NCI-H128 (cell line): ENCODE data around the gene WDR75.
"Not testable (repeated sequence)": the region's sequence is repeated elsewhere in the genome, so short reads cannot be mapped to it uniquely, and the experiment has no call there.

Experiments used
- DNase-seq: peaks from one replicate; lab custom pipeline; 2025; ENCODE audit not compliant: unreplicated experiment; lab: John Stamatoyannopoulos, UW

Gene WDR75

DNA sequence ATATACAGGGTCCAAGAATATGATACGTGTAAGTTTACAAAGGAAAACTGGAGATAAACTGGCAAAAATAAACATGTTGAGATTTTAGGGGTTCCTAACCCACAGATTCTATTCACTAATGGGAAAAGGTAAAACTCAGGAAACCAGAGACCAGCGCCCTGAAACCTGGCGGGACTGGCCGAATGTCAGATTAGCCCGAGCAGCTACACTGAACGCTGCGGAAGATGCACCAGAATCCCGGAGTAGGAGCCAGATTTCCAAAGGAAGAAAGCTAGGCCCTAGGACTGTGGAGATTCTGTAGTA is 679 bp upstream of the WDR75 start:
- DNase-seq: no peak

DNA sequence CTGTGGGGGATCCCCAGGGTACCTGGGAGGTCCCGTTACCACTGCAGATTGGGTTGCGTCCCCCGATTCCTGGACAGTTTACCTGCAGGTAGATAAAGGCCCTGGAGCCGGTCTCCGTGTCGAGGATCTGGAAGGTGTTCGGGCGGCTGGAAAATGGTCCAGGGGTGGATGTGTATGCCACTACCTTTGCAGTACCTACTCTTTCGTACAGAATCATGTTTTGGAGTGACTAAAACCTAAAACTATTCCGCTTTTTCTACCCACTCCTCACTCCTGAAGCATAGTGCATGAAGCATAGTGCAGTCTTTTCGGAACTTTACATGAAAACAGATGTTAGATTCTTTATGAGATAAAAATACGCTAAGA is 418 bp downstream of the WDR75 start:
- DNase-seq: no peak

DNA sequence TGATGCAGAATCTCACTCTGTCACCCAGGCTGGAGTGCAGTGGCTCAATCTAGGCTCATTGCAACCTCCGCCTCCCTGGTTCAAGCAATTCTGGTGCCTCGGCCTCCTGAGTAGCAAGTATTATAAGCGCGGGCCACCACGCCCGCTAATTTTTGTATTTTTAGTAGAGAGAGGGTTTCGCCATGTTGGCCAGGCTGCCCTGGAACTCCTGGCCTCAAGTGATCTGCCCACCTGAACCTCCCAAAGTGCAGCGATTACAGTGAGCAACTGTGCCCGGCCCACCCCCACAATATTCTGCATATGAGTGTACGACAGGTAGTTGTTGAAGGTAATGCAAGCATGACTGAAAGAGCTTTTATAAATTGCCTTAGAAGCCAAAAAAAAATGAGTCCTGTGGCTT is 1.2 kb downstream of the WDR75 start:
- no peak for DNase-seq

DNA sequence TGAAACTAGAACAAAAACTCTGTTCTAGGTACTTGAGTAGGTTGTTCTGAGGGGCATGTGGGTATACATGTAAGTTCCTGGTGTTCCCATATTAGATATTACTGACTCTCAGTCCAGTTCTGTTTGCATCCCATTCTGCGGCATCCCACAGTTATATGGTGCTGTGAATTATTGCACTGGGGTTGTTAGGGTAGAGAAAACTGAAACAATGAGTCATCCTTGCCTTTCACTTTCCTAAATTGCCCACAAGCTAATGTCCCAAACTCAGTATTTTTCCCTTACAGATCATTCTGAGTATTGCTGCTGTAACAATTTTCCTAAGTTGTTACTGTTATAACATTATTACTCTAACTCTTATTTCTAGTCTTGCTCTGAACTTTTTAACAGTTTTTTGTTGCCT is 3.0 kb downstream of the WDR75 start:
- DNase-seq: no peak

DNA sequence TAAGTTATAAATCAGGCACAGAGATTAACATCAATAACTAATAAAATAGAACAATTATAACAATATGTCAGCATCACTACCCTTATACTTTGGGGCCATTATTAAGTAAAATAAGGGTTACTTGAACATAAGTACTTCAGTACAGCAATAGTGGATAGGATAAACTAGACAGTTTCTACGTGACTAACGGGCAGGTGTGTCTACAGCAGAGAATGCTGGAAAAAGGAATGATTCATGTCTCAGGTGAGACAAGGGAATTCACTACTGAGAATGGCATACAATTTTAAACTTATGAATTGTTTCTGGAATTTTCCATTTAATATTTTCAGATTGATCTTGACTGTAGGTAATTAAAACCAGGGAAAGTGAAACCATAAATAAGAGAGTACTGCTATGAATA is 5.5 kb downstream of the WDR75 start:
- DNase-seq: no peak

DNA sequence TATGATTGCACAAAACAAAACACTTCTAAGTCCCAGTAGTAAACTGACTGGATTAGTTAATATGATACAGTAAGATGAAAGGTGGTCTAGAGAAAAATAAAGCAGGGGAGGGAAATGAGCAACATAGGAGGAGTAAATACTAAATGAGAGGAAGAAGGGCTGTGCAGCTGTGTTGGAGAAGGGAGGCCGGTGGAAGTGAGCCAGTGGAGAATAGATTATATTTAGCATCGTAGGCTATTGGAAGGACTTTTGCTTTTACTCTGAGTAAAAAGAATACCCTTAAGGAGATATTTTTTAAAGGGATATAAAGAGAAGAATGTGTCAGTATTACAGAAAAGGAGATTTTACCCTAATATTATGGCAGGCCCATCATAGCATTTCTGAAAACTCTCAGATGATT is 12.7 kb downstream of the WDR75 start:
- no peak for DNase-seq

DNA sequence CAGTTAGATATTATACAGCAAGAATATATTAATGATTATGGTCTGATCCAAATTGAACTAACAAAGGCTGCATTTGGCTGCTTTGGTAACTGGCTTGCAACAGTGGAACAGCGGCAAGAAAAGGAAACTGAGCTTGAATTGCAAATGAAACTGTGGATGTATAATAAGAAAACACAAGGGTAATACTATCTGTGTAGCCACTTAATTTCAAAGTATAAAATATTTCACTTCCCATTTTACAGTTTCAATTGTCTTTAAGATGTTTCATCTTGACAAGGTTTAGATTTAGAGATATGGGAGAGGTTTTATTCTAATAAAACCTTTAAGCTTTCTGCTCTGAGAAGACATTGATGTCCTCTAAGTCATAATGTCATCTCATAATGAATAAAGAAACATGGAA is 23.8 kb downstream of the WDR75 start:
- DNase-seq: no peak

DNA sequence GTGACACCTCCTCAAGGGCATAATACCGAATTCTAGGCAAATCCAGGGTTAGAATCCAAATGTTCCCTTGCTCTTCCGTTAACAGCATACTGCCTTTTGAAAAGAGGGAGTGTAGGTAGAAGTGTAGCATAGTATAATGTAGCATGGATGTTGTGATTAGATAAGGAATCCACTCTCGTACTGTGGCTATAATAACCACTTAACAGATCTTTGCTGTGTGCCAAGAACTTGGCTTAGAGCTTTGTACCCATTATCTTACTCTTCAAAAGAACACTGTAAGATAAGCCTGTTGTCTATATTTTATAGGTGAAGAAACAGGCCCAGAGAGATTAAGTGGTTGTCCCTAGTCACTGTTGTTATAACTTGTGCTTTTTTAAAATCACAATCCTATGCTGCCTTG is 24.2 kb downstream of the WDR75 start:
- no peak for DNase-seq

DNA sequence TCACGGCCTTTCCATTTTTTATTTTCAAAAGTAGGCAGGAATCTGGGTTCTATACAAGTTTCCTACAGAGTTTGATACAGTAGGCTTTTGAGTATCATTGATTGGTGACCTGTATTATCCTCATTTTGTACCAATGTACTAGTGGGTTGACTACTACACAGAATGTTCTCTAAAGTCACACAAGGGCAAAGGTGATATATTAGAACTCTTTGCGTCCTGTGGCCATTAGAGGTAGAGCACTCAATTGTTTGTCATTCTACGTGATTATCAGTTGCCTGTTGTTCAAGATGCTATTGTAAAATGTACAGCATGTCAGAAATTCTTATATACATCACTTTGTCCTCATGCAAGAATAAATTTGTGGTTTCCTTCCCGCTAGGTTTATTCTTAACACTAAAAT is 24.8 kb downstream of the WDR75 start:
- DNase-seq: no peak

DNA sequence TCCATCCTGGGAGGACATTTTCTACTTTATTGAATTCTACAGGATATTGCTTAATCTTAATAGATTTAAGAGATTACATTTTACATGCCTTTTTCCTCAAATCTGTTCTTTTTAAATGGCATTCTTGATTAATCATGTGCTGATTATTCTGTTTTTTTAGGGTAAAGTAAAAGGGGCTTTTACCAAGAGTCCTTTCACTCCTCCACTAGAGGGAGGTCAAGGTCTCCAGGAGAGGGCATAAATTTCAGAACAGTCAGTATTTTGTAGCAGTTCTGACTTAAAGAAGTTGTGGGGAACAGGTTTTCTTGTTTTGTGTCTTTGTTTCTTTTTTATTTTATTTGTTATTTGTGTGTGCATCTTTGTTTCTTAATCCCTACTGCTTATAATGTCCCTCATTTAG is 25.4 kb downstream of the WDR75 start:
- no peak for DNase-seq

DNA sequence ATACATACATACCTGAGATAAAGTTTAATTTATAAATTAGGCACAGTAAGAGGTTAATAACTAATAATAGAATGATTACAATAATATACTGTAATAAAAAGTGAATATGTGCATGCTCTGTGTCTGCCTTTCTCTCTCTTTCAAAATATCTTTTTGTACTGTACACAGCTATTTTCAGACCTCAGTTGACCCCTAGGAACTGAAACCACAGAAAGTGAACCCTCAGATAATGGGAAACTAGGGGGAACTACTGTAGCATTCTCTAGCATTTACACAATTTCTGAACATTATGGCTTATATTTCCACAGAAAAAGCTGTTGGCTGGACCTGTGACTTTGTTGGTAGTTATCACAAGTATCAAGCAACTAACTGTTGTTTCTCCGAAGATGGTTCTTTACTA is 25.9 kb downstream of the WDR75 start:
- no peak for DNase-seq

DNA sequence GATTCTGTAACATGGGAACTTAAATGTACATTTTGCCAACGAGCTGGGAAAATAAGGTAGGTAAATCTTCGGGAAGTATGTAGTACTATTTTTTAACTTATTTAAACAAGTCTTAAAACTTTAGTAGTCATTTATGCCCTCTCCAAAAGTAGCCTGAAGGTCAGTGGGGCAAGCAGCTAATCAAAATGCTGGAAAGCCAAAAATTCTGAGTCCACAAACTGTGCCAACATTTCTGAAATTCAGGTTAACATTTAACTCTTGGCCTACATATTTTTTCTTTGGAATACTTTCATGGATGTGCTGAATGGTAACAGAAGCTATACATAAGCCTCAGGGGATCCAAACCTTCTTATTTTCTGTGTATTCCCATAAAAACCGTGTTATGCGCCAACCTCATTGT is 26.3 kb downstream of the WDR75 start:
- no peak for DNase-seq

DNA sequence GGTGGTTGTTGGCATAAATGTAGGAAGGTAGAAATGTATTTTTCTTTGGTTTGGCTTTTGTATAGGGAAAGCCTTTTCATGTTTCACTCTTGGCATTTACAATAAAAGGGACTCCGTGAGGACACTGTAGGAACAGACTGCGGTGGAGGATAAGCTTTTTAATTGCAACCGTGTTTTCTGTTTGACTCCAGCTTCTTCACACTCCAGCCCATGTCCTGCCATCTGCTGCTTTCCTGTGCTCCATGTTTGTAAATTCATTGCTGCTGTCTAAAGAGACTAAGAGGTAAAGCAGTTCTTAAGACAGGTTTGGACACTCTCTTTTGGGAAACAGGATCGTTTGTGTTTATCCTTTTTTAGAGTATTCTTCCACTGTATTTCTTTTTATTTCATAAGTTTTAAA is 33.3 kb downstream of the WDR75 start:
- no peak for DNase-seq

DNA sequence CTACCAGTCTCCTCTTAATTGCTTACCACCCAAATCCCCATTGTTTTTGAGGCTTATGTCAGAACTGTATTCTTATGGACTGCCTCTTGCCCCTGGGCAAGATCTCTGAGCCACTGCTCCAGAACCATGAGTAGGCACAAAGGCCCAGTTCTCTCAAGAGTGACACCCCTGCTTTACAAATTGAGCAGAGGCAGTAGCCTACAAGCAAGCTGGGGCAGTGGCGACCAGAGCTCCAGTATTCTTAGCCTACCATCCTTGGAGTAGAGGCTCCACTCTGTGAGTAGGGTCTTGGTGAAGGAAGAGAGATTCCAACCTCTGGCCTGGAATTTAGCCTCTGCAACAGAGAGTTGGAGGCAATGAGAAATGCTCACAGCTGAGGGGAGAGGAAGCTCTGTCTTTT is 36.5 kb downstream of the WDR75 start:
- no peak for DNase-seq

DNA sequence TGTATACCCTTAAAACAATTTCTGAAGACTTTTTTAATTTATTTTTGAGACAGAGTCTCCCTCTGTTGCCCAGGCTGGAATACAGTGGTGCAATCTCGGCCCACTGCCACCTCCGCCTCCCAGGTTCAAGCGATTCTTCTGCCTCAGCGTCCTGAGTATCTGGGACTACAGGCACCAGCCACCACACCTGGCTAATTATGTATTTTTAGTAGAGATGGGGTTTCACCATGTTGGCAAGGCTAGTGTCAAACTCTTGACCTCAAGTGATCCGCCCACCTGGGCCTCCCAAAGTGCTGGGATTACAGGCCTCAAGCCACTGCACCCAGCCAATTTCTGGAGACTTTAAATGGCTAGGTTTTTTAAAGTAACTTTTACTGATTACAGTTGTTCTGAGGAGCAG is 37.0 kb downstream of the WDR75 start:
- not testable (repeated sequence) for DNase-seq

DNA sequence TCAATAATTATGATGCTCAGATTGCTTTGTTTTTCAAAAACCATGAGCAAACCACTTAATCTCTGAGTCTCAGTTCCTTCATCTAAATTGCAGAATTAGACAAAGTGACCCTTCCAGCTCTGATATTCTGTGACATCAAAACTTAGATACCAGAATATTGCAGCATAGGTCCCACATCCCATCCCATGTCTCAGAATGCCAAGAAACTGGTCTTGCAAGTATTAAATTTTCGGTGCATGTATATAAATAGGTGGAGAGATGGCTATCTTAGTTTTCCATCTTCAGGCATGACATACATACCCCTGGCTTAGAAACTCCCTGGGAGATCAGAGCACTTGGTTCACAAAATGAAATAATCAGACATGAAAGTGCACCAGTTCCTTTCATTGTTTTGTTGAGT is 39.8 kb downstream of the WDR75 start:
- DNase-seq: no peak

DNA sequence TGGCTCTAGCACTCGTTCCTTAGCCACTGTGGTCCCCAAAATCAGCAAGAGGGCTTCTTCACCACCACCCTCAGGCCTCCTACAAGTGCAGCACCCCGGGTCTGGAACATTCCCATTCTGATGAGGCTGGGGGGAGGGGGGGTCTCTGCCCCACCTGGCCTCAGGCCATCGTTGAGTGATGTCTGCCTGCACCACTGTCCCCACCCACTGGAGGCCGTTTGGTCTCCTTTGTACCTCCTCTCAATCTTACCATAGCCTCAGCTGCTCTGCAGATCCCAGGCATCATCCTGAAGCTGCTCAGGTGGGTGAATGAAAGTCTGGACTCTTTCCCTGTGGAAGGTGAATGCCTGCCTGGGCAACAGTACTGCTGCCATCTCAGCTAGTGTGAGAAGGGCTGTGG is 42.3 kb downstream of the WDR75 start:
- DNase-seq: no peak

DNA sequence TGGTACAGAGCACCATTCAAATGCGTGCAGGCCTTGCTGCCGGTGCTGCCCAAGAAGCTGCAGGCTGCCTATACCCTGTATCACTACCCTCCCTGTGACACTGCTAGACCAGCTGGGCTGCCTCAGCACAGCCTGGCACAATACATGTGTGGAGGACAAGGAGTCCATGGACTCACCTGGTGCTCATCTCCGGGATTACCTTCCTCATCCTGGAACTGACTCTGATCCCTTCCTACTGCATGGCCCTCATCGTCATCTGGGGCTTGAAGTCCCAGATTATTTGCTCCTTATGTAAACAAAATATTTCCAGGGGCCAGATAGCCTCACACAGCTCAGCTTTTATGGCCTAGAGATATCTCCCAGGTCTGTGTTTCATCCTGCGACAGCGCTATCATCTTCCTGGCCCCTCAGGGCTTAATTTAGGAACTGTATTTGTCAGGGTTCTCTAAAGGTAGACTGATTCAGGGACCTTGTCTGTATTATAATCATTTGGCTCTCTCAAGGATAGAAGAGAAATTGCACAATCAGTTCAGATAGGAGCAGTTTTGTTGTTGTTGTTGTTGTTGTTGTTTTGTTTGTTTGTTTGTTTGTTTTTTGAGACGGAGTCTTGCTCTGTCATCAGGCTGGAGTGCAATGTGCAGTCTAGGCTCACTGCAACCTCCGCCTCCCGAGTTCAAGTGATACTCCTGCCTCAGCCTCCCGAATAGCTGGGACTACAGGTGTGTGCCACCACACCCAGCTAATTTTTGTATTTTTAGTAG is 42.9 kb downstream of the WDR75 start:
- no peak for DNase-seq

DNA sequence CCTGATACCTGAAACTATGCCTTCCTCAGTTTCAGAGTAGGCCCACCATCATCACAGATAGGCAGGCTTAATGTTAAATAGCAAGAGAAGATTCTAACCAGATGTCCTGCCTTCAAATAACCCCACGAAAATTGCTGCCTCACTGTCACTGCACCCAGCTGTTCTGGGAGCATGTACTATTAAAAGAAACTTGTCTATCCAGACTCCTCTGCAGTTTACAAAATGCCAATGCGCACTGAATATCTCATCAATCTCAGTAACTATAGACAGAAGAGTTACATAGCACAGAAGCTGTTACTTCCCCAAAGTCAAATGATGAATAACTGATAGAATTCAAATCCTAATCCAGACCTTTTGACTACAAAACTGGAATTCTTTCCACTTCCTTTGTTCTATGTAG is 43.9 kb downstream of the WDR75 start:
- DNase-seq: no peak

DNA sequence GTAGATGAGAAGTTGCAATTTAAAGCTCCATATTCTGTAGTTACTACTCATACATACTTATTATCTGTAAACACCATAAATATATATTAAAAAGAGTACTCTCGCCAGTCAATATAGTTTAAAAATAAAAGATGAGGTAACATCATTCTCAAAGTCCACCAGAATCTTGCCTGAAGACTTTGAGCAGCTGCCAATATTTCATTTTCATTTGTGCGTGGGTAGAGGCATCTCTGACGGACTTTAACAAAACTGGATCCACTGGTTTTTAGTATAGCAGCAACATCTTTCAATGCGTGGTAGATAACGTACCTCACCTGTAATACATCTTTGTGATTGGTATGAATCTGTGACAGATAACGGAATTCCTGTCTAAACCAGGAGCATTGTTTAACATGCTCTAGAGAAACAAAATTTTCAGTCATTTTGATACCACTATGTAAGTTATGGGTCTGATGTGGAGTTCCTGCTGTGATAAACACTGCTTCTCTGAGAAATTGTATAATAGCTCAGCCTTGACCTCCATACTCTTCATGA is 45.0 kb downstream of the WDR75 start:
- DNase-seq: no peak

DNA sequence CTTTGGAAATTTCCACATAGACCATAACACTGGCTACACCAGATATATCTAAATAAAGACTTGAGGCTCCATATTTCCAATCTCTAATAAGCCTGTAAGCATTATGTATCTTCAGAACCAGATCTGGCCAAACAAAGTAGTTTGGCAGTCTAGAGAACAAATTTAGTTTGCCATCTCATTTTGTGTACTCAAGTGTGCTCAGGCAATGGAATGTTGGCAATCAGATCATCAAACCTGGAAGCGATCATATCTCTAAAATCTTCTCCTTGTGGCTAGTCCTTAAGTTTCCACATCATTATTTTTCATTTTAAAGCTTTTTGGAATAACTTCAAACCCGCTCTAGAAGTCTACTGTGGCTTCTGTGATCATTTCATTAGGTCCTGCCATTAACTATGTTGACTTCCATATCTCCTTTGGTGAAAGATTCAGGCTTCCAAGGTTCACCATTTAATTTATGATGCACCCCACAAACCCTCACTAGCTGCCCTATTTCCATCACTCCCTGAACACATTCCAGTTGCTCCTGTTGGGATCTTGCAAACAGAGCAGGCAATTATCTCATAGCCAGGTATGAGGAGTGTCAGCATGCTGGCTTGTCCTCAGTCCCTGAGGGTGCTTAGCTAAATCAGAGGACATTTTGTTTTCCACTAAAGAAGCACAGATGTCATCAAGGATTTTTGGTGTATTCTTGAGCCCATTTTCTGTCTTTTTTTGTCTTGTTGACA is 46.2 kb downstream of the WDR75 start:
- no peak for DNase-seq

DNA sequence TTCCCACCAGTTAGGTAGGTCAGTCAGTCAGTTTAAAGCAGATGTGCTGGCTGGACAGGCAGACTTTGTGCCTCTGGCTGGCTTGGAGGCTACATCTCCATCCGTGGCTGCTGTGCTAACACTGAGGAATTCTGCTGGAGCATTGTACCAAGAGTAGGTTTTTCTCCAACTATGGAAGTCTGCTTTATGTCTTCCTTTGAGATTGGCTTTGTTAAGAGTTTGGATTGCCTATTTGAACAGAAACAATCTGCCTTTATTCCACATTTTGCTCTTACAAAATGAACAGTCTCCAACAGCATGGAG is 46.7 kb downstream of the WDR75 start:
- no peak for DNase-seq

DNA sequence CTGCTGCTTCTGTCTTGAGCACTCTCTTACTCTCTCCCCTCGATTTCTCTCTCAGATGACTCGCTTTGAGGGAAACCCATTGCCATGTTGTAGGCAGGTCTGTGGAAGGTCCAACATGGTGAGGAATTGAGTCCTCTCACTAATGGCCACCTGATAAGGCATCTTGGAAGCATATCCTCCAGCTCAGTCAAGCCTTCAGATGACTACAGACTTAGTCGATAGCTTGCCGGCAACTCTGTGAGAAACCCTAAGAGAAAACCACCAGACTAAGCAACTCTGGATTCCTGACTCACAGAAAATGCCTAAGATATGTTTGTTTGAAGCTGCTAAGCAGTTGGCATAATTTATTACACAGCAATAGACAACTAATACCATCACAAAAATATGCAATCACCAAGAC is 51.2 kb downstream of the WDR75 start:
- DNase-seq: no peak
